SK-N-SH treated with all-trans-retinoic acid at 6 μM for 48 hours (cell line): ENCODE results near the gene MATR3.
A peak's percentile ranks its signal among the peaks of the same experiment; 100 is the strongest.

Experiments used
- ATAC-seq: fragments of 200-7000 bp; cut with Tn5 transposase; 3 replicates; pipeline ENCODE4 v1.9.1; 2020; ENCODE audit warnings: mild to moderate bottlenecking, moderate library complexity
- ARNTL ChIP-seq: fragments of 450-650 bp; formaldehyde crosslinking; IDR thresholded peaks from 2 replicates; pipeline ENCODE4 v1.5.0; 2020; ENCODE audit warnings: low read depth, mild to moderate bottlenecking, moderate library complexity, borderline replicate concordance
- CSDC2 ChIP-seq: fragments of 250-450 bp; sonication (Bioruptor Pico); IDR thresholded peaks from 2 replicates; pipeline ENCODE4 v1.5.0; 2020; ENCODE audit warnings: mild to moderate bottlenecking, moderate library complexity
- ESRRG ChIP-seq: fragments of 250-450 bp; sonication (Bioruptor Pico); IDR thresholded peaks from 2 replicates; pipeline ENCODE4 v1.6.1; 2021; ENCODE audit warnings: mild to moderate bottlenecking
- GLIS3 ChIP-seq: fragments of 250-450 bp; sonication (Bioruptor Pico); IDR thresholded peaks from 2 replicates; pipeline ENCODE4 v1.5.0; 2020; ENCODE audit warnings: mild to moderate bottlenecking, moderate library complexity
- ISL1 ChIP-seq: fragments of 250-450 bp; sonication (Bioruptor Pico); IDR thresholded peaks from 2 replicates; pipeline ENCODE4 v2.1.2; 2022; ENCODE audit warnings: mild to moderate bottlenecking, moderate library complexity
- OSR1 ChIP-seq: fragments of 250-450 bp; sonication (Bioruptor Pico); IDR thresholded peaks from 2 replicates; pipeline ENCODE4 v1.8.0; 2022; ENCODE audit warnings: moderate library complexity, mild to moderate bottlenecking, inconsistent platforms
- PPARA ChIP-seq: fragments of 250-450 bp; sonication (Bioruptor Pico); IDR thresholded peaks from 2 replicates; pipeline ENCODE4 v1.5.0; 2020; ENCODE audit warnings: mild to moderate bottlenecking, borderline replicate concordance
- RARB ChIP-seq: fragments of 250-450 bp; sonication (Bioruptor Pico); IDR thresholded peaks from 2 replicates; pipeline ENCODE4 v1.8.0; 2021; ENCODE audit warnings: mild to moderate bottlenecking, moderate library complexity
- SNAI2 ChIP-seq: fragments of 250-450 bp; sonication (Bioruptor Pico); IDR thresholded peaks from 2 replicates; pipeline ENCODE4 v1.5.0; 2020; ENCODE audit warnings: mild to moderate bottlenecking, moderate library complexity
- TCF4 ChIP-seq: fragments of 250-450 bp; sonication (Bioruptor Pico); IDR thresholded peaks from 2 replicates; pipeline ENCODE4 v1.8.0; 2021; ENCODE audit warnings: mild to moderate bottlenecking, moderate library complexity, borderline replicate concordance
- TOX ChIP-seq: fragments of 250-450 bp; sonication (Bioruptor Pico); IDR thresholded peaks from 2 replicates; pipeline ENCODE4 v1.8.0; 2021; ENCODE audit warnings: mild to moderate bottlenecking, moderate library complexity, borderline replicate concordance
- ZFP3 ChIP-seq: fragments of 250-450 bp; sonication (Bioruptor Pico); IDR thresholded peaks from 2 replicates; pipeline ENCODE4 v1.5.0; 2020; ENCODE audit warnings: mild to moderate bottlenecking, moderate library complexity
- ZFP30 ChIP-seq: fragments of 450-650 bp; formaldehyde crosslinking; IDR thresholded peaks from 2 replicates; pipeline ENCODE4 v1.5.0; 2022; ENCODE audit warnings: mild to moderate bottlenecking, moderate library complexity
- ZNF565 ChIP-seq: fragments of 450-650 bp; formaldehyde crosslinking; conservative IDR thresholded peaks from 2 replicates; pipeline ENCODE4 v1.5.0; 2020; ENCODE audit warnings: low read depth, mild to moderate bottlenecking, moderate library complexity
- ZNF8 ChIP-seq: fragments of 450-650 bp; formaldehyde crosslinking; IDR thresholded peaks from 2 replicates; pipeline ENCODE4 v1.5.0; 2020; ENCODE audit warnings: mild to moderate bottlenecking, moderate library complexity
- TF ChIP-seq, protein P1 (sequence below): fragments of 250-450 bp; sonication (Bioruptor Pico); IDR thresholded peaks from 2 replicates; pipeline ENCODE4 v1.5.0; 2020; ENCODE audit warnings: mild to moderate bottlenecking, moderate library complexity
- TF ChIP-seq, protein P2 (sequence below): fragments of 250-450 bp; sonication (Bioruptor Pico); IDR thresholded peaks from 2 replicates; pipeline ENCODE4 v1.5.1; 2021; ENCODE audit warnings: mild to moderate bottlenecking, moderate library complexity
- TF ChIP-seq, protein P3 (sequence below): fragments of 250-450 bp; sonication (Bioruptor Pico); IDR thresholded peaks from 2 replicates; pipeline ENCODE4 v1.8.0; 2020; ENCODE audit warnings: mild to moderate bottlenecking, moderate library complexity, borderline replicate concordance
- TF ChIP-seq, protein P4 (sequence below): fragments of 250-450 bp; sonication (Bioruptor Pico); IDR thresholded peaks from 2 replicates; pipeline ENCODE4 v1.5.1; 2020; ENCODE audit warnings: low read depth, mild to moderate bottlenecking, moderate library complexity

Gene MATR3

DNA sequence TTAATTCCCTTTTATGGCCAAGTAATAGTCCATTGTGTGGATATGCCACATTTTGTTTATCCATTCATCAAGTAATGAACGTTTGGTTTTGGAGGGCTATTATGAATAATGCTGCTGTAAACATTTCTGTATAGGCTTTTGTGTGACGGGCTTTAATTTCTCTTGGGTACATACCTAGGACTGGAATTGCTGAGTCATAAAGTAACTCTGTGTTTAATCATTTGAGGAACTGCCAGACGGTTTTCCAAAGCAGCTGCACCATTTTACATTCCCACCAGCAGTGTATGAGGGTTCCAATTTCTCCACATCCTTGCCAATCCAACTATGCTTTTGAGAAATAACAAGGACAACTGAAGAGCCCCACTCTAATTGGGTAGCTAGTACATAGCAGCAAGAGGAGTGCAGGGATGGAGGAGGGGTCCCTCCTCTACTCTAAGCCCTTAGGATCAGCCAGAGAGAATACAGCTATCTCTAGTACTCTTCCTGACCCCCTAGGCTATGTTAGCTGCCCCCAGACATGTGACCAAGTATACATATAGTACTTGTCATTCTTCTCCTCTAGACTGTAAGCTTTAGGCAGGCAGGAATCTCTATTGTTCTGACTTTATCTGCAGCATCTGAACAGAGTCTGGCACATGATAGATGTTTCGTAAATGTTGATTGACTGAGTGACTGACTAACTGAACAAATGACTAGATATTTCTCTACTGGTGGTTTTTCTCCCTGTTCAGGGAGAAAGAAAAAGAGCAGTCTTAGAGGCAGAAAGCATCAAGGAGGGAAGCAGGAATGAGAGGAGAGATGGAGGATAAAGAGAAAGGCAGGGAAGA is 22.1 kb upstream of the MATR3 start:
- TF ChIP-seq, protein P1, sequence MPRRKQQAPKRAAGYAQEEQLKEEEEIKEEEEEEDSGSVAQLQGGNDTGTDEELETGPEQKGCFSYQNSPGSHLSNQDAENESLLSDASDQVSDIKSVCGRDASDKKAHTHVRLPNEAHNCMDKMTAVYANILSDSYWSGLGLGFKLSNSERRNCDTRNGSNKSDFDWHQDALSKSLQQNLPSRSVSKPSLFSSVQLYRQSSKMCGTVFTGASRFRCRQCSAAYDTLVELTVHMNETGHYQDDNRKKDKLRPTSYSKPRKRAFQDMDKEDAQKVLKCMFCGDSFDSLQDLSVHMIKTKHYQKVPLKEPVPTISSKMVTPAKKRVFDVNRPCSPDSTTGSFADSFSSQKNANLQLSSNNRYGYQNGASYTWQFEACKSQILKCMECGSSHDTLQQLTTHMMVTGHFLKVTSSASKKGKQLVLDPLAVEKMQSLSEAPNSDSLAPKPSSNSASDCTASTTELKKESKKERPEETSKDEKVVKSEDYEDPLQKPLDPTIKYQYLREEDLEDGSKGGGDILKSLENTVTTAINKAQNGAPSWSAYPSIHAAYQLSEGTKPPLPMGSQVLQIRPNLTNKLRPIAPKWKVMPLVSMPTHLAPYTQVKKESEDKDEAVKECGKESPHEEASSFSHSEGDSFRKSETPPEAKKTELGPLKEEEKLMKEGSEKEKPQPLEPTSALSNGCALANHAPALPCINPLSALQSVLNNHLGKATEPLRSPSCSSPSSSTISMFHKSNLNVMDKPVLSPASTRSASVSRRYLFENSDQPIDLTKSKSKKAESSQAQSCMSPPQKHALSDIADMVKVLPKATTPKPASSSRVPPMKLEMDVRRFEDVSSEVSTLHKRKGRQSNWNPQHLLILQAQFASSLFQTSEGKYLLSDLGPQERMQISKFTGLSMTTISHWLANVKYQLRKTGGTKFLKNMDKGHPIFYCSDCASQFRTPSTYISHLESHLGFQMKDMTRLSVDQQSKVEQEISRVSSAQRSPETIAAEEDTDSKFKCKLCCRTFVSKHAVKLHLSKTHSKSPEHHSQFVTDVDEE (CRISPR knock-in tag), result no peak
- TF ChIP-seq GLIS3 (CRISPR knock-in tag) (no peak), ZFP30 (CRISPR knock-in tag) (no peak), RARB (CRISPR knock-in tag) (no peak), OSR1 (no peak), ZNF565 (no peak), CSDC2 (CRISPR knock-in tag) (no peak), TCF4 (CRISPR knock-in tag) (no peak), TOX (CRISPR knock-in tag) (no peak), ISL1 (CRISPR knock-in tag) (no peak)
- TF ChIP-seq, protein P2, sequence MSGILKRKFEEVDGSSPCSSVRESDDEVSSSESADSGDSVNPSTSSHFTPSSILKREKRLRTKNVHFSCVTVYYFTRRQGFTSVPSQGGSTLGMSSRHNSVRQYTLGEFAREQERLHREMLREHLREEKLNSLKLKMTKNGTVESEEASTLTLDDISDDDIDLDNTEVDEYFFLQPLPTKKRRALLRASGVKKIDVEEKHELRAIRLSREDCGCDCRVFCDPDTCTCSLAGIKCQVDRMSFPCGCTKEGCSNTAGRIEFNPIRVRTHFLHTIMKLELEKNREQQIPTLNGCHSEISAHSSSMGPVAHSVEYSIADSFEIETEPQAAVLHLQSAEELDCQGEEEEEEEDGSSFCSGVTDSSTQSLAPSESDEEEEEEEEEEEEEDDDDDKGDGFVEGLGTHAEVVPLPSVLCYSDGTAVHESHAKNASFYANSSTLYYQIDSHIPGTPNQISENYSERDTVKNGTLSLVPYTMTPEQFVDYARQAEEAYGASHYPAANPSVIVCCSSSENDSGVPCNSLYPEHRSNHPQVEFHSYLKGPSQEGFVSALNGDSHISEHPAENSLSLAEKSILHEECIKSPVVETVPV (CRISPR knock-in tag), result no peak
- TF ChIP-seq, protein P3, sequence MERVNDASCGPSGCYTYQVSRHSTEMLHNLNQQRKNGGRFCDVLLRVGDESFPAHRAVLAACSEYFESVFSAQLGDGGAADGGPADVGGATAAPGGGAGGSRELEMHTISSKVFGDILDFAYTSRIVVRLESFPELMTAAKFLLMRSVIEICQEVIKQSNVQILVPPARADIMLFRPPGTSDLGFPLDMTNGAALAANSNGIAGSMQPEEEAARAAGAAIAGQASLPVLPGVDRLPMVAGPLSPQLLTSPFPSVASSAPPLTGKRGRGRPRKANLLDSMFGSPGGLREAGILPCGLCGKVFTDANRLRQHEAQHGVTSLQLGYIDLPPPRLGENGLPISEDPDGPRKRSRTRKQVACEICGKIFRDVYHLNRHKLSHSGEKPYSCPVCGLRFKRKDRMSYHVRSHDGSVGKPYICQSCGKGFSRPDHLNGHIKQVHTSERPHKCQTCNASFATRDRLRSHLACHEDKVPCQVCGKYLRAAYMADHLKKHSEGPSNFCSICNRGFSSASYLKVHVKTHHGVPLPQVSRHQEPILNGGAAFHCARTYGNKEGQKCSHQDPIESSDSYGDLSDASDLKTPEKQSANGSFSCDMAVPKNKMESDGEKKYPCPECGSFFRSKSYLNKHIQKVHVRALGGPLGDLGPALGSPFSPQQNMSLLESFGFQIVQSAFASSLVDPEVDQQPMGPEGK (CRISPR knock-in tag), result no peak
- TF ChIP-seq, all 23 proteins: peak for 0
- ATAC-seq, result peak; percentile 9

DNA sequence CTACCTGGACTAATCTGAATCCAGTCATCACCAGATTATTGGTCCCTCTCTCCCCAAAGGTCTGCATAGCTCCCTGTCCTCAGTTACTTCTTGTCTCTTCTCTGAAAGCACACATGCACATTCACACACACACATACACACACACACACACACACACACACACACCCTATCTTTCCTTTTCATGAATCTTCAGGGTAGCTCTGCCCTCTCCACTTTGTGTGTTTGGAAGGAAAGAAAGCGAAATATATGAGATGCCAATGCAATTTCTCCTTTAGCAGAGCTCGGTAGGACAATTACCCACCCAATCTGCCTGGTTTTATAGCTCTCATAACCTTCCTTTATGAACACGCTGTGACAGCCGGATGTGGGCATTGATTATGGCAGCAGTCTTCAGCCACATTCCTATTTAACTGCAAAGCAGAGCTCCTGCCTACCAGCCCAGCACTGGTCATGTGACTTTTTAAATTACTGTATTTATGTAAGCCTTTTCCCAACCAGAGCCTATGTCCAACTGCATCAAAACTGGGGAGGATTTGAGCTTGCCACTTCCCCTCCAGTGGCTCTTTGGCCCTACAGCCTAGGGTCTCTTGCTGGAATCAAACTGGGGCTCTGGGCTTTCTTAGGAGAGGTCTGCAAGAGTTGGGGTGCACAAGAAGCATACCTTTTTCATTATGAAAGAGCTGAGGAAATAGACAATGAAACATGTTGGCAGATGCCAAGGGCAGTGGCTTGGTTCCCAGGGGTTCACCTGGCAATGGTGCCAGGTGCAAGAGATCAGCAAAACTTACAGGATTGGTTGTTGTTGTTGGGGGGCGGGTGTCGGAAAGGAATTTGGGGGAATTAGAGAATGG is 20.8 kb upstream of the MATR3 start:
- ATAC-seq, result peak; percentile 34
- TF ChIP-seq OSR1, result no peak

DNA sequence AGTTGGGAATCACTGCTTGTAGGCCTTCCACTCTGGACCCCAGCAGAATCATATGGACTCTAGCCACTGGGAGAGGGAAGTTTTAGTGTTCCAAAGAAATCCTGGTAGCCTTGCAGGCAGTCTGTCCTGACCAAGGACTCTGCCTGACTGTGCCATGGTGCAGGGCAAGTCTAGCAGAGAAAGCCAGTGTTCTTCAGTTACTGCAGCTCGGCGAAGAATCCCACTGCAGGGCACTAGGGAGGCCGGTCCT is 20.3 kb upstream of the MATR3 start:
- TF ChIP-seq TCF4 (CRISPR knock-in tag), result no peak
- TF ChIP-seq, protein P2 (CRISPR knock-in tag), result no peak
- TF ChIP-seq ESRRG (CRISPR knock-in tag), result no peak
- TF ChIP-seq ZFP30 (CRISPR knock-in tag), result no peak
- TF ChIP-seq GLIS3 (CRISPR knock-in tag), result no peak
- TF ChIP-seq ZFP3, result no peak
- TF ChIP-seq, protein P4, sequence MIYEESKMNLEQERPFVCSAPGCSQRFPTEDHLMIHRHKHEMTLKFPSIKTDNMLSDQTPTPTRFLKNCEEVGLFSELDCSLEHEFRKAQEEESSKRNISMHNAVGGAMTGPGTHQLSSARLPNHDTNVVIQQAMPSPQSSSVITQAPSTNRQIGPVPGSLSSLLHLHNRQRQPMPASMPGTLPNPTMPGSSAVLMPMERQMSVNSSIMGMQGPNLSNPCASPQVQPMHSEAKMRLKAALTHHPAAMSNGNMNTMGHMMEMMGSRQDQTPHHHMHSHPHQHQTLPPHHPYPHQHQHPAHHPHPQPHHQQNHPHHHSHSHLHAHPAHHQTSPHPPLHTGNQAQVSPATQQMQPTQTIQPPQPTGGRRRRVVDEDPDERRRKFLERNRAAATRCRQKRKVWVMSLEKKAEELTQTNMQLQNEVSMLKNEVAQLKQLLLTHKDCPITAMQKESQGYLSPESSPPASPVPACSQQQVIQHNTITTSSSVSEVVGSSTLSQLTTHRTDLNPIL, result no peak
- no peak for TF ChIP-seq SNAI2 (CRISPR knock-in tag)
- no peak for TF ChIP-seq ISL1 (CRISPR knock-in tag)
- TF ChIP-seq ZNF8 (CRISPR knock-in tag), result no peak
- no peak for TF ChIP-seq ARNTL (CRISPR knock-in tag)
- TF ChIP-seq PPARA, result no peak
- no peak for TF ChIP-seq RARB (CRISPR knock-in tag)
- TF ChIP-seq TOX (CRISPR knock-in tag), result no peak
- TF ChIP-seq ZNF565, result no peak
- no peak for TF ChIP-seq CSDC2 (CRISPR knock-in tag)
- TF ChIP-seq, protein P3 (CRISPR knock-in tag), result no peak
- ATAC-seq, result peak; percentile 65
